BE2C (cell line): ENCODE results near the gene OR1J4.

Experiments
- DNase-seq: peaks from one replicate; pipeline ENCODE4 v3.0.0-alpha.2; 2020
- H3K27me3 ChIP-seq: fragments of 250-450 bp; sonication (Bioruptor Pico); 2 replicates; pipeline ENCODE4 v1.5.1; 2020; ENCODE audit warnings: mild to moderate bottlenecking
- H3K36me3 ChIP-seq: fragments of 250-450 bp; sonication (Bioruptor Pico); 2 replicates; pipeline ENCODE4 v1.5.1; 2020; ENCODE audit warnings: mild to moderate bottlenecking
- H3K4me1 ChIP-seq: fragments of 250-450 bp; sonication (Bioruptor Pico); 2 replicates; pipeline ENCODE4 v1.5.1; 2020
- H3K4me3 ChIP-seq: 2 replicates; pipeline ENCODE4 v1.5.1; 2011; ENCODE audit warnings: low read depth, low read length
- H3K9me3 ChIP-seq: fragments of 250-450 bp; sonication (Bioruptor Pico); 2 replicates; pipeline ENCODE4 v1.5.1; 2020
- CTCF ChIP-seq: IDR thresholded peaks from 2 replicates; pipeline ENCODE4 v1.5.1; 2012; ENCODE audit warnings: mild to moderate bottlenecking, low read depth, low read length

The OR1J4 gene

GRCh38 chr9:122552812-122553211 lies 33.9 kb downstream of the OR1J4 start, which contains the start of gene OR1N2:
Gene OR1N2 (plus strand): TSS chr9:122553112. CDS start chr9:122553212, 100 bp downstream.
- no peak for DNase-seq
- H3K36me3 ChIP-seq = no peaks in the 10 kb centered on the region
- no peaks in the 10 kb centered on the region for H3K4me1 ChIP-seq
- H3K4me3 ChIP-seq = no peak within 1 kb of the TSS
- no peaks in the 10 kb centered on the region for H3K9me3 ChIP-seq
- H3K27me3 ChIP-seq = 0 out of 2 replicates have a peak, but pooled peaks cover 2% of the 10 kb centered on the region
- TF ChIP-seq CTCF = no peak

GRCh38 chr9:122561446-122561845 lies 42.5 kb downstream of the OR1J4 start:
- no peaks in the 10 kb centered on the region for H3K9me3 ChIP-seq
- no peak for DNase-seq
- H3K27me3 ChIP-seq = no peaks in the 10 kb centered on the region
- no peaks in the 10 kb centered on the region for H3K36me3 ChIP-seq
- H3K4me3 ChIP-seq = no peak overlapping the region
- H3K4me1 ChIP-seq = no peaks in the 10 kb centered on the region
- TF ChIP-seq CTCF = no peak

DNA sequence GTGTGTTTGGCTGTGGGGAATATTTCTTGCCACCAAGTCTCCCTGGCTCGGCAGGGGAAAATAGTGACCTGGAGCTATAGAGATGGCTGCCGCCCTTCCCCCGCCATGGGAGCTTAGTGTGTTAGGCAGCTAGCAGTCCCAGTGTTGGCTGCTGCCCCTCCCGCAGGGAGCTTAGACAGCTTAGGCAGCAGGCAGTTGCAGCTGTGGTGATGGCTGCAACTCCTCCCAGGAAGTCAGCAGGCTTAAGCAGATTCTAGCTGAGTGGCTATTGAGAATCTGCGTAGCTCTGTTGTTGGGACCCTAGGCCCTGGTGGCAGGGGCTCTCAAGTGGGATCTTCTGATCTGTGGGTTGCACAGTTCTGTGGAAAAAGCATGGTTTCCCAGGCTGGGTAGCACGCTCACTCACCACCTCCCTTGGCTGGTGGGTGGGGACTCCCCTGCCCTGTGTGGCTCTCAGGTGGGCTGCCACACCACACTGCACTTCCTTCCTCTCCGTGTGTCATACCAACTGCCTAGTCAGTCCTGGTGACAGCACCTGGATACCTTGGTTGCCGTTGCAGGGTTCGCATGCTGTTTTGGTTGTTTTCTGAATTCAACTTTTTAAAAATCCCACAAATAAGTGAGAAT lies 43.3 kb downstream of the OR1J4 start:
- Histone ChIP-seq H3K4me3 (no peak overlapping the region), H3K4me1 (no peaks in the 10 kb centered on the region), H3K9me3 (no peaks in the 10 kb centered on the region), H3K27me3 (no peaks in the 10 kb centered on the region), H3K36me3 (no peaks in the 10 kb centered on the region)
- no peak for DNase-seq
- TF ChIP-seq CTCF = no peak

GRCh38 chr9:122567901-122568300 lies 49.0 kb downstream of the OR1J4 start:
- no peak for DNase-seq

More at GRCh38 chr9:122567901-122568300, 49.0 kb downstream of the OR1J4 start:
- H3K36me3 ChIP-seq = no peaks in the 10 kb centered on the region
- no peaks in the 10 kb centered on the region for H3K4me1 ChIP-seq
- no peak for TF ChIP-seq CTCF
- no peaks in the 10 kb centered on the region for H3K9me3 ChIP-seq
- no peak overlapping the region for H3K4me3 ChIP-seq
- 0 out of 2 replicates have a peak, but pooled peaks cover 3% of the 10 kb centered on the region for H3K27me3 ChIP-seq
